ENCODE data around the gene PWWP2A.

- TF ChIP-seq CTCF (IDR thresholded peaks at IDR 0.05) (no peak), REST (IDR thresholded peaks at IDR 0.05; ENCODE audit: insufficient read depth in 1 of 2, low read depth in 2 of 2, low read length in 1 of 2) (no peak), SIN3A (IDR thresholded peaks at IDR 0.05; ENCODE audit: borderline replicate concordance, insufficient read depth, low read depth, low read length) (no peak), POLR2AphosphoS5 (IDR thresholded peaks at IDR 0.05; ENCODE audit: low read depth, low read length) (no peak)
These were observed 42.3 kb downstream of the PWWP2A start for GRCh38 chr5:160076997-160077396.
